HepG2 (cell line): Measurements from ENCODE around the gene KLB. TPM values are rescaled to one million over a fixed set of nuclear protein-coding genes. Genes with fewer than 3 reads are reported as not detected.

ENCODE experiments used
- ATAC-seq: fragments of 200-7000 bp; cut with Tn5 transposase; 3 replicates; pipeline ENCODE4 v1.9.1; 2020; ENCODE audit warnings: mild to moderate bottlenecking, moderate library complexity
- BruUV-seq: library from RNA; stranded (reverse); fragments of 400-500 nt; replicated peaks from 2 replicates; lab custom pipeline; 2021; lab: Mats Ljungman, UMichigan
- CTCF ChIA-PET: fragments of 300-600 bp; formaldehyde crosslinking; extraction: SDS; loops from one replicate; lab custom pipeline; 2021; ENCODE audit warnings: low total read pairs, inconsistent platforms, low intra/inter-chr PET ratio; lab: Yijun Ruan, JAX
- POLR2A ChIA-PET: fragments of 350-600 bp; sonication (Branson Sonifier 250); formaldehyde crosslinking; loops from one replicate; lab custom pipeline; 2020; ENCODE audit warnings: antibody characterized with exemption, inconsistent platforms; lab: Yijun Ruan, JAX
- DNase-seq: peaks from one replicate; pipeline ENCODE4 v3.0.0-alpha.2; 2015; ENCODE audit warnings: low spot score
- FAIRE-seq: peaks from 3 replicates; lab custom pipeline; 2011; peaks lifted over from hg19 to GRCh38; lab: Jason Lieb, UNC
- H2AFZ ChIP-seq: one replicate; pipeline ENCODE4 v1.6.1; 2011; ENCODE audit warnings: low read length, inconsistent platforms
- H3K27ac ChIP-seq: fragments of 300-600 bp; 3 replicates; pipeline ENCODE4 v1.8.0; 2011; ENCODE audit warnings: mixed run types, mild to moderate bottlenecking, mixed read lengths, low read length, inconsistent platforms; ENCODE audit not compliant: insufficient read depth; ENCODE audit errors: extremely low read length
- H3K27me3 ChIP-seq, 2 experiments: fragments of 200-600 bp in 1 of 2; 2 replicates in 1 of 2; 3 replicates in 1 of 2; pipeline versions ENCODE4 v1.6.0 to v1.8.0; 2011; ENCODE audit warnings: low read length in 2 of 2, mild to moderate bottlenecking in 2 of 2, moderate library complexity in 2 of 2, inconsistent platforms in 1 of 2; ENCODE audit not compliant: insufficient read depth in 2 of 2, control insufficient read depth in 1 of 2
- H3K36me3 ChIP-seq, 2 experiments: fragments of 200-600 bp in 1 of 2; replicated peaks in 1 of 2; 2 replicates in 1 of 2; 3 replicates in 1 of 2; pipeline versions ENCODE4 v1.5.1 to v1.8.0; 2011; ENCODE audit warnings: low read length in 2 of 2, inconsistent platforms in 1 of 2; ENCODE audit not compliant: insufficient read depth in 2 of 2, control insufficient read depth in 1 of 2
- H3K4me1 ChIP-seq: 2 replicates; pipeline ENCODE4 v1.5.1; 2012; ENCODE audit warnings: low read length, inconsistent platforms; ENCODE audit not compliant: insufficient read depth
- H3K4me2 ChIP-seq: 2 replicates; pipeline ENCODE4 v1.6.0; 2011; ENCODE audit warnings: low read depth, low read length, inconsistent platforms
- H3K4me3 ChIP-seq, 3 experiments: fragments of 200-600 bp in 1 of 3; sonication (generic), shearing (Covaris generic) in 1 of 3; replicated peaks in 1 of 3; 2 replicates each; pipeline ENCODE4 v1.5.1; 2011 to 2016; ENCODE audit warnings: low read length in 3 of 3, inconsistent platforms in 2 of 3, low read depth in 2 of 3, mild to moderate bottlenecking in 2 of 3, control low read depth in 1 of 3, mixed read lengths in 1 of 3; ENCODE audit not compliant: insufficient read depth in 1 of 3
- H3K79me2 ChIP-seq: one replicate; pipeline ENCODE4 v1.6.1; 2011; ENCODE audit warnings: low read length, inconsistent platforms; ENCODE audit not compliant: insufficient read depth
- H3K9ac ChIP-seq: 2 replicates; pipeline ENCODE4 v1.6.0; 2011; ENCODE audit warnings: mild to moderate bottlenecking, low read depth, low read length, inconsistent platforms; ENCODE audit not compliant: insufficient read depth
- H3K9me3 ChIP-seq: 2 replicates; pipeline ENCODE4 v1.5.1; 2012; ENCODE audit warnings: mild to moderate bottlenecking, low read length
- H4K20me1 ChIP-seq: 2 replicates; pipeline ENCODE4 v1.6.0; 2011; ENCODE audit warnings: inconsistent platforms, mild to moderate bottlenecking, low read length, moderate library complexity; ENCODE audit not compliant: insufficient read depth
- CREM ChIP-seq, 2 experiments: sonication (generic) in 1 of 2; formaldehyde crosslinking in 1 of 2; IDR thresholded peaks; 2 replicates each; pipeline versions ENCODE4 v1.4.0 to v1.6.1; 2016 to 2020; ENCODE audit warnings: antibody characterized with exemption in 1 of 2, mild to moderate bottlenecking in 1 of 2, missing genetic modification reagents in 1 of 2
- FOXM1 ChIP-seq: sonication (generic); formaldehyde crosslinking; IDR thresholded peaks from 2 replicates; pipeline ENCODE4 v1.5.0; 2020; ENCODE audit warnings: missing genetic modification reagents
- GFI1 ChIP-seq: sonication (generic); formaldehyde crosslinking; IDR thresholded peaks from 2 replicates; pipeline ENCODE4 v1.5.0; 2020; ENCODE audit warnings: missing genetic modification reagents, mild to moderate bottlenecking, borderline replicate concordance
- HDAC2 ChIP-seq: sonication (generic); formaldehyde crosslinking; IDR thresholded peaks from 2 replicates; pipeline ENCODE4 v1.4.0; 2020; ENCODE audit warnings: missing genetic modification reagents
- HOXA9 ChIP-seq: sonication (generic); formaldehyde crosslinking; IDR thresholded peaks from 2 replicates; pipeline ENCODE4 v1.8.1; 2022; ENCODE audit warnings: missing genetic modification reagents, mild to moderate bottlenecking, moderate library complexity, borderline replicate concordance
- IKZF1 ChIP-seq: fragments of 450-650 bp; IDR thresholded peaks from 2 replicates; pipeline ENCODE4 v1.7.1; 2016
- MIER3 ChIP-seq: IDR thresholded peaks from 2 replicates; pipeline ENCODE4 v1.6.1; 2016; ENCODE audit warnings: missing compliant biosample characterization, borderline replicate concordance
- NFE2L2 ChIP-seq: fragments of 150-350 bp; IDR thresholded peaks from 2 replicates; pipeline ENCODE4 v1.6.1; 2014; ENCODE audit warnings: low read length
- RAD51 ChIP-seq: fragments of 450-650 bp; IDR thresholded peaks from 2 replicates; pipeline ENCODE4 v1.6.1; 2016; ENCODE audit warnings: borderline replicate concordance
- RORA ChIP-seq: sonication (generic); formaldehyde crosslinking; IDR thresholded peaks from 2 replicates; pipeline ENCODE4 v1.5.0; 2020; ENCODE audit warnings: mild to moderate bottlenecking, missing genetic modification reagents, moderate library complexity
- ZNF713 ChIP-seq: sonication (generic); formaldehyde crosslinking; IDR thresholded peaks from 2 replicates; pipeline ENCODE4 v1.4.0; 2020; ENCODE audit warnings: mild to moderate bottlenecking, missing genetic modification reagents
- WGBS: methylation state at CpG from one replicate; pipeline ENCODE4 v1.1.6; 2017; ENCODE audit warnings: low lambda C conversion rate; 5-methylcytosine and 5-hydroxymethylcytosine counted together
- in situ Hi-C: cut with HindIII; loops from 2 replicates; pipeline ENCODE4 v1.10.0; 2017; ENCODE audit warnings: low pct_unique_long_range_greater_than_20kb; ENCODE audit not compliant: extremely low pct_ligation_motif_present
- intact Hi-C: fragments of 100-400 bp; cut with micrococcal nuclease; formaldehyde crosslinking; loops from one replicate; pipeline ENCODE4 v1.10.0; 2022; ENCODE audit not compliant: unreplicated experiment
- polyA plus RNA-seq, 8 experiments: library from polyadenylated mRNA; depleted of rRNA in 3 of 8; stranded (reverse) in 7 of 8; unstranded in 1 of 8; fragments of >200 nt; fragmentation: Illumina TruSeq in 4 of 8; extraction: Trizol in 4 of 8; gene quantifications; 2 replicates each; pipeline versions ENCODE4 v1.2.1 to v1.2.3, GENCODE V29; 2011 to 2016; ENCODE audit warnings: low read depth in 4 of 8, missing spikeins in 1 of 8, mixed read lengths in 1 of 8; ENCODE audit not compliant: insufficient read depth in 1 of 8
- total RNA-seq, 5 experiments: library from RNA; depleted of rRNA; stranded (reverse); fragments of >200 nt; fragmentation: Illumina TruSeq; extraction: Trizol; gene quantifications; 2 replicates each; pipeline ENCODE4 v1.2.3, GENCODE V29; 2016; ENCODE audit warnings: low read depth in 1 of 5
- TF ChIP-seq, protein P1 (sequence below): sonication (generic); formaldehyde crosslinking; IDR thresholded peaks from 2 replicates; pipeline ENCODE4 v1.4.0; 2020; ENCODE audit warnings: missing genetic modification reagents
- TF ChIP-seq, protein P2 (sequence below): sonication (generic); formaldehyde crosslinking; IDR thresholded peaks from 2 replicates; pipeline ENCODE4 v1.5.0; 2020; ENCODE audit warnings: missing genetic modification reagents, mild to moderate bottlenecking, borderline replicate concordance
- TF ChIP-seq, protein P3 (sequence below): sonication (generic); formaldehyde crosslinking; IDR thresholded peaks from 2 replicates; pipeline ENCODE4 v1.4.0; 2020; ENCODE audit warnings: missing genetic modification reagents, mild to moderate bottlenecking, borderline replicate concordance
- TF ChIP-seq, protein P4 (sequence below), 2 experiments: sonication (generic) in 1 of 2; formaldehyde crosslinking in 1 of 2; IDR thresholded peaks; 2 replicates each; pipeline versions ENCODE4 v1.4.0 to v1.6.1; 2018 to 2020; ENCODE audit warnings: missing genetic modification reagents in 2 of 2, borderline replicate concordance in 1 of 2, low read depth in 1 of 2, mild to moderate bottlenecking in 1 of 2, missing biosample characterization in 1 of 2

KLB gene
- total and polyA plus RNA-seq, 2 of the 13 experiments (the other 11 are each of a cell fraction or from before 2014, with no cell fraction given): 25.3 to 82.0 TPM

DNA sequence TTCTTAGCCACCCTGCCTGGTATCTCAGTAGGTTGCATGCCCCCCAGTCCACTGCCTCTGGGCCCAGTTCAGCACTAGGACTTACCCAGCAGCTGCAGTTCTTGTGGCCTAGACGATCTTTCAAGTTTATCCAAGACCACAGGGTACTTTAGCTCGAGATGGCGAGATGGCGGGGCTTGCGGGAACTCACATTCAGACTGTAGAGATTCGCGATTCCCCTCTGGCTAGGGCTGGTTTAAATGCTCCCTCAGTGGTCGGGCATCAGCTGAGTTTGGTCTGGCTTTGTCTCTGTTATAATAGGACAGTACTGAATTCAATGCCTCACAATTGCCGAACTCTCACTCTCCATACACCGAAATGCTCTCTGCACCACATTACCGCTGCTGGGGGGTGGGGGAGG, 22.2 kb upstream of the KLB start:
- DNase-seq (no peak), ATAC-seq (no peak)
- Histone ChIP-seq H3K79me2 (no peaks in the 10 kb centered on the region), H2AFZ (no peak overlapping the region), H3K36me3 (no peaks in the 10 kb centered on the region), H3K4me3 (no peak overlapping the region), H4K20me1 (no peaks in the 10 kb centered on the region), H3K27ac (no peak overlapping the region), H3K9me3 (no peaks in the 10 kb centered on the region), H3K27me3 (no peaks in the 10 kb centered on the region)
- intact Hi-C loops: no loop called here
- in situ Hi-C loops: no loop called here
- POLR2A ChIA-PET: interaction anchor here (0.9 to 2.5 kb wide), 3 partner anchors 18 to 74 kb away, joined by 3 to 10 read pairs (median 4); partner anchors contain the start of genes LIAS and RPL9
- BruUV-seq: no TSS peak
- TF ChIP-seq RORA (CRISPR knock-in tag) (no peak), GFI1 (CRISPR knock-in tag) (no peak), HDAC2 (CRISPR knock-in tag) (no peak), CREM (IDR thresholded peaks at IDR 0.05) (no peak), CREM (CRISPR knock-in tag; IDR thresholded peaks at IDR 0.05) (no peak), IKZF1 (no peak), ZNF713 (no peak), MIER3 (CRISPR knock-in tag) (no peak), HOXA9 (CRISPR knock-in tag) (no peak), FOXM1 (no peak), NFE2L2 (no peak), RAD51 (no peak)
- TF ChIP-seq, protein P1, sequence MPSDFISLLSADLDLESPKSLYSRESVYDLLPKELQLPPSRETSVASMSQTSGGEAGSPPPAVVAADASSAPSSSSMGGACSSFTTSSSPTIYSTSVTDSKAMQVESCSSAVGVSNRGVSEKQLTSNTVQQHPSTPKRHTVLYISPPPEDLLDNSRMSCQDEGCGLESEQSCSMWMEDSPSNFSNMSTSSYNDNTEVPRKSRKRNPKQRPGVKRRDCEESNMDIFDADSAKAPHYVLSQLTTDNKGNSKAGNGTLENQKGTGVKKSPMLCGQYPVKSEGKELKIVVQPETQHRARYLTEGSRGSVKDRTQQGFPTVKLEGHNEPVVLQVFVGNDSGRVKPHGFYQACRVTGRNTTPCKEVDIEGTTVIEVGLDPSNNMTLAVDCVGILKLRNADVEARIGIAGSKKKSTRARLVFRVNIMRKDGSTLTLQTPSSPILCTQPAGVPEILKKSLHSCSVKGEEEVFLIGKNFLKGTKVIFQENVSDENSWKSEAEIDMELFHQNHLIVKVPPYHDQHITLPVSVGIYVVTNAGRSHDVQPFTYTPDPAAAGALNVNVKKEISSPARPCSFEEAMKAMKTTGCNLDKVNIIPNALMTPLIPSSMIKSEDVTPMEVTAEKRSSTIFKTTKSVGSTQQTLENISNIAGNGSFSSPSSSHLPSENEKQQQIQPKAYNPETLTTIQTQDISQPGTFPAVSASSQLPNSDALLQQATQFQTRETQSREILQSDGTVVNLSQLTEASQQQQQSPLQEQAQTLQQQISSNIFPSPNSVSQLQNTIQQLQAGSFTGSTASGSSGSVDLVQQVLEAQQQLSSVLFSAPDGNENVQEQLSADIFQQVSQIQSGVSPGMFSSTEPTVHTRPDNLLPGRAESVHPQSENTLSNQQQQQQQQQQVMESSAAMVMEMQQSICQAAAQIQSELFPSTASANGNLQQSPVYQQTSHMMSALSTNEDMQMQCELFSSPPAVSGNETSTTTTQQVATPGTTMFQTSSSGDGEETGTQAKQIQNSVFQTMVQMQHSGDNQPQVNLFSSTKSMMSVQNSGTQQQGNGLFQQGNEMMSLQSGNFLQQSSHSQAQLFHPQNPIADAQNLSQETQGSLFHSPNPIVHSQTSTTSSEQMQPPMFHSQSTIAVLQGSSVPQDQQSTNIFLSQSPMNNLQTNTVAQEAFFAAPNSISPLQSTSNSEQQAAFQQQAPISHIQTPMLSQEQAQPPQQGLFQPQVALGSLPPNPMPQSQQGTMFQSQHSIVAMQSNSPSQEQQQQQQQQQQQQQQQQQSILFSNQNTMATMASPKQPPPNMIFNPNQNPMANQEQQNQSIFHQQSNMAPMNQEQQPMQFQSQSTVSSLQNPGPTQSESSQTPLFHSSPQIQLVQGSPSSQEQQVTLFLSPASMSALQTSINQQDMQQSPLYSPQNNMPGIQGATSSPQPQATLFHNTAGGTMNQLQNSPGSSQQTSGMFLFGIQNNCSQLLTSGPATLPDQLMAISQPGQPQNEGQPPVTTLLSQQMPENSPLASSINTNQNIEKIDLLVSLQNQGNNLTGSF (CRISPR knock-in tag): no peak
- TF ChIP-seq, protein P2, sequence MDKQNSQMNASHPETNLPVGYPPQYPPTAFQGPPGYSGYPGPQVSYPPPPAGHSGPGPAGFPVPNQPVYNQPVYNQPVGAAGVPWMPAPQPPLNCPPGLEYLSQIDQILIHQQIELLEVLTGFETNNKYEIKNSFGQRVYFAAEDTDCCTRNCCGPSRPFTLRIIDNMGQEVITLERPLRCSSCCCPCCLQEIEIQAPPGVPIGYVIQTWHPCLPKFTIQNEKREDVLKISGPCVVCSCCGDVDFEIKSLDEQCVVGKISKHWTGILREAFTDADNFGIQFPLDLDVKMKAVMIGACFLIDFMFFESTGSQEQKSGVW (CRISPR knock-in tag): no peak
- TF ChIP-seq, protein P3, sequence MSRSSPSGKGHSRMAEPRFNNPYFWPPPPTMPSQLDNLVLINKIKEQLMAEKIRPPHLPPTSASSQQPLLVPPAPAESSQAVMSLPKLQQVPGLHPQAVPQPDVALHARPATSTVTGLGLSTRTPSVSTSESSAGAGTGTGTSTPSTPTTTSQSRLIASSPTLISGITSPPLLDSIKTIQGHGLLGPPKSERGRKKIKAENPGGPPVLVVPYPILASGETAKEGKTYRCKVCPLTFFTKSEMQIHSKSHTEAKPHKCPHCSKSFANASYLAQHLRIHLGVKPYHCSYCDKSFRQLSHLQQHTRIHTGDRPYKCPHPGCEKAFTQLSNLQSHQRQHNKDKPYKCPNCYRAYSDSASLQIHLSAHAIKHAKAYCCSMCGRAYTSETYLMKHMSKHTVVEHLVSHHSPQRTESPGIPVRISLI (CRISPR knock-in tag): no peak
- TF ChIP-seq, protein P4, sequence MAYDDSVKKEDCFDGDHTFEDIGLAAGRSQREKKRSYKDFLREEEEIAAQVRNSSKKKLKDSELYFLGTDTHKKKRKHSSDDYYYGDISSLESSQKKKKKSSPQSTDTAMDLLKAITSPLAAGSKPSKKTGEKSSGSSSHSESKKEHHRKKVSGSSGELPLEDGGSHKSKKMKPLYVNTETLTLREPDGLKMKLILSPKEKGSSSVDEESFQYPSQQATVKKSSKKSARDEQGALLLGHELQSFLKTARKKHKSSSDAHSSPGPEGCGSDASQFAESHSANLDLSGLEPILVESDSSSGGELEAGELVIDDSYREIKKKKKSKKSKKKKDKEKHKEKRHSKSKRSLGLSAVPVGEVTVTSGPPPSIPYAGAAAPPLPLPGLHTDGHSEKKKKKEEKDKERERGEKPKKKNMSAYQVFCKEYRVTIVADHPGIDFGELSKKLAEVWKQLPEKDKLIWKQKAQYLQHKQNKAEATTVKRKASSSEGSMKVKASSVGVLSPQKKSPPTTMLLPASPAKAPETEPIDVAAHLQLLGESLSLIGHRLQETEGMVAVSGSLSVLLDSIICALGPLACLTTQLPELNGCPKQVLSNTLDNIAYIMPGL (CRISPR knock-in tag; IDR thresholded peaks at IDR 0.05; ENCODE audit: borderline replicate concordance in 1 of 2, low read depth in 1 of 2): no peak
- TF ChIP-seq, all 625 proteins: peak for 0
- Histone ChIP-seq H3K9ac (no peak overlapping the region), H3K4me1 (no peaks in the 10 kb centered on the region), H3K4me2 (no peak overlapping the region)
- WGBS: 90% methylated on average over 9 of the region's 11 CpGs
- CTCF ChIA-PET: no interaction called here
- FAIRE-seq: no peak
